ENCODE data around the gene AATF. TPM values are rescaled to one million over a fixed set of nuclear protein-coding genes. Genes with fewer than 3 reads are reported as not detected.

AATF gene
- total and polyA plus RNA-seq, 3 experiments from 2014 or later: 92.7 to 130 (median 122) TPM

GRCh38 chr17:36947922-36948716 lies 635 bp upstream of the AATF start:
- peak overlapping the region; percentile 53 to 98 (median 96) for H3K27ac Mint-ChIP-seq
- ChIA-PET POLR2A (interaction anchor here (1.0 to 1.6 kb wide), 3 partner anchors 9 to 347 kb away, joined by 3 to 7 read pairs (median 6); partner anchors contain the start of genes LHX1 and MRM1), CTCF (interaction anchor here (1.3 to 1.5 kb wide), 2 partner anchors 10 to 344 kb away, joined by 3 to 5 read pairs; no protein-coding TSS in a partner anchor)
- H3K9me3 Mint-ChIP-seq: peaks cover 0 to 12% (median 2%) of the 10 kb centered on the region in 5 donors
- H3K27me3 ChIP-seq (ENCODE audit: insufficient read depth, low read length, poor library complexity, severe bottlenecking): peaks cover 41% of the 10 kb centered on the region
- peaks cover 41% of the 10 kb centered on the region for H3K4me1 ChIP-seq (ENCODE audit: insufficient read depth, low read length)
- peak overlapping the region; percentile 86 to 98 (median 94) for H3K4me3 Mint-ChIP-seq
- peaks cover 10 to 43% (median 14%) of the 10 kb centered on the region in 3 donors for H3K36me3 Mint-ChIP-seq
- H3K4me1 Mint-ChIP-seq: peaks cover 56 to 60% (median 57%) of the 10 kb centered on the region in 3 donors
- DNase-seq: no peak
- H3K27ac ChIP-seq (ENCODE audit: low read depth, low read length): peak overlapping the region; percentile 88
- no peaks in the 10 kb centered on the region for H3K9me3 ChIP-seq (ENCODE audit: low read length)
- H3K36me3 ChIP-seq (ENCODE audit: insufficient read depth, low read length): peaks cover 14% of the 10 kb centered on the region
- peak overlapping the region; percentile 95 for H3K4me3 ChIP-seq (ENCODE audit: low read length)
- peaks cover 39 to 41% of the 10 kb centered on the region in 2 donors for H3K27me3 Mint-ChIP-seq

- Histone ChIP-seq H3K9me3 (ENCODE audit: low read length) (no peaks in the 10 kb centered on the region), H3K27ac (ENCODE audit: low read depth, low read length) (peak overlapping the region; percentile 88), H3K4me3 (ENCODE audit: low read length) (peak overlapping the region; percentile 95), H3K4me1 (ENCODE audit: insufficient read depth, low read length) (peaks cover 39% of the 10 kb centered on the region), H3K36me3 (ENCODE audit: insufficient read depth, low read length) (peaks cover 27% of the 10 kb centered on the region), H3K27me3 (ENCODE audit: insufficient read depth, low read length, poor library complexity, severe bottlenecking) (peaks cover 27% of the 10 kb centered on the region)
- POLR2A ChIA-PET: interaction anchor here (0.7 to 1.6 kb wide), 5 partner anchors 11 to 348 kb away, joined by 3 to 7 read pairs (median 5); partner anchors contain the start of genes LHX1 and MRM1
- peaks cover 27 to 30% of the 10 kb centered on the region in 2 donors for H3K27me3 Mint-ChIP-seq
- H3K36me3 Mint-ChIP-seq: peaks cover 16 to 57% (median 22%) of the 10 kb centered on the region in 3 donors
- peaks cover 58 to 68% (median 61%) of the 10 kb centered on the region in 3 donors for H3K4me1 Mint-ChIP-seq
- DNase-seq: no peak
- H3K27ac Mint-ChIP-seq: peak overlapping the region; percentile 53 to 98 (median 94)
- CTCF ChIA-PET: interaction anchor here (1.1 to 1.5 kb wide), 3 partner anchors 11 to 346 kb away, joined by 3 to 5 read pairs (median 3); no protein-coding TSS in a partner anchor
- H3K4me3 Mint-ChIP-seq: peak overlapping the region; percentile 86 to 98 (median 94)
- H3K9me3 Mint-ChIP-seq: peaks cover 0 to 8% (median 0%) of the 10 kb centered on the region in 5 donors
Observed at GRCh38 chr17:36949461-36949927, 740 bp downstream of the AATF start.

- H3K27ac ChIP-seq (ENCODE audit: low read depth, low read length): no peak overlapping the region
- Mint-ChIP-seq H3K27me3 (peaks cover 22 to 25% of the 10 kb centered on the region in 2 donors), H3K9me3 (peaks cover 0 to 8% (median 0%) of the 10 kb centered on the region in 5 donors), H3K36me3 (peaks cover 17 to 62% (median 25%) of the 10 kb centered on the region in 3 donors), H3K4me3 (peak overlapping the region; percentile 86 to 98 (median 94)), H3K4me1 (peaks cover 60 to 72% (median 64%) of the 10 kb centered on the region in 3 donors), H3K27ac (peak overlapping the region; percentile 42 to 98 (median 94))
- H3K36me3 ChIP-seq (ENCODE audit: insufficient read depth, low read length): peaks cover 29% of the 10 kb centered on the region
- peak overlapping the region; percentile 95 for H3K4me3 ChIP-seq (ENCODE audit: low read length)
- peaks cover 39% of the 10 kb centered on the region for H3K4me1 ChIP-seq (ENCODE audit: insufficient read depth, low read length)
- no peak for DNase-seq
- ChIA-PET POLR2A (interaction anchor here (1.1 kb wide), 1 partner anchor 227 kb away, joined by 5 read pairs; no protein-coding TSS in a partner anchor), CTCF (no interaction called here)
- H3K27me3 ChIP-seq (ENCODE audit: insufficient read depth, low read length, poor library complexity, severe bottlenecking): peaks cover 22% of the 10 kb centered on the region
- H3K9me3 ChIP-seq (ENCODE audit: low read length): no peaks in the 10 kb centered on the region
Observed at GRCh38 chr17:36950027-36950426, 1.3 kb downstream of the AATF start.

- Mint-ChIP-seq H3K27ac (peak overlapping the region in 1 of 8 donors; percentile 24), H3K36me3 (peaks cover 17 to 74% (median 28%) of the 10 kb centered on the region in 3 donors), H3K9me3 (peaks cover 0 to 8% (median 0%) of the 10 kb centered on the region in 5 donors), H3K4me3 (peak overlapping the region; percentile 38 to 98 (median 90)), H3K27me3 (peaks cover 11 to 15% of the 10 kb centered on the region in 2 donors), H3K4me1 (peaks cover 62 to 80% (median 68%) of the 10 kb centered on the region in 3 donors)
- H3K27ac ChIP-seq (ENCODE audit: low read depth, low read length): no peak overlapping the region
- H3K36me3 ChIP-seq (ENCODE audit: insufficient read depth, low read length): peaks cover 35% of the 10 kb centered on the region
- ChIA-PET CTCF (no interaction called here), POLR2A (no interaction called here)
- H3K27me3 ChIP-seq (ENCODE audit: insufficient read depth, low read length, poor library complexity, severe bottlenecking): peaks cover 10% of the 10 kb centered on the region
- peaks cover 39% of the 10 kb centered on the region for H3K4me1 ChIP-seq (ENCODE audit: insufficient read depth, low read length)
- no peak for DNase-seq
- H3K4me3 ChIP-seq (ENCODE audit: low read length): no peak overlapping the region
- H3K9me3 ChIP-seq (ENCODE audit: low read length): no peaks in the 10 kb centered on the region
Observed at GRCh38 chr17:36951084-36951789, 2.5 kb downstream of the AATF start.

- Mint-ChIP-seq H3K36me3 (peaks cover 9 to 56% (median 17%) of the 10 kb centered on the region in 3 donors), H3K4me1 (peaks cover 65 to 88% (median 83%) of the 10 kb centered on the region in 3 donors), H3K9me3 (no peaks in the 10 kb centered on the region), H3K27ac (no peak overlapping the region), H3K4me3 (no peak overlapping the region), H3K27me3 (no peaks in the 10 kb centered on the region)
- POLR2A ChIA-PET: no interaction called here
- H3K36me3 ChIP-seq (ENCODE audit: insufficient read depth, low read length): peaks cover 4% of the 10 kb centered on the region
- DNase-seq: no peak
- CTCF ChIA-PET: no interaction called here
- H3K27me3 ChIP-seq (ENCODE audit: insufficient read depth, low read length, poor library complexity, severe bottlenecking): no peaks in the 10 kb centered on the region
- H3K9me3 ChIP-seq (ENCODE audit: low read length): no peaks in the 10 kb centered on the region
- H3K4me1 ChIP-seq (ENCODE audit: insufficient read depth, low read length): peaks cover 3% of the 10 kb centered on the region
- H3K4me3 ChIP-seq (ENCODE audit: low read length): no peak overlapping the region
- no peak overlapping the region for H3K27ac ChIP-seq (ENCODE audit: low read depth, low read length)
Observed at GRCh38 chr17:36971508-36971907, 22.8 kb downstream of the AATF start.

GRCh38 chr17:36972186-36972700 lies 23.5 kb downstream of the AATF start:
- DNase-seq: no peak
- ChIA-PET CTCF (no interaction called here), POLR2A (no interaction called here)
- H3K4me1 ChIP-seq (ENCODE audit: insufficient read depth, low read length): peaks cover 3% of the 10 kb centered on the region
- H3K4me3 ChIP-seq (ENCODE audit: low read length): no peak overlapping the region
- Mint-ChIP-seq H3K27ac (peak overlapping the region in 4 of 8 donors; percentile 11 to 37 (median 22)), H3K9me3 (no peaks in the 10 kb centered on the region), H3K36me3 (peaks cover 6 to 54% (median 15%) of the 10 kb centered on the region in 3 donors), H3K4me3 (peak overlapping the region in 1 of 7 donors; percentile 29), H3K27me3 (no peaks in the 10 kb centered on the region), H3K4me1 (peaks cover 62 to 86% (median 81%) of the 10 kb centered on the region in 3 donors)
- H3K27ac ChIP-seq (ENCODE audit: low read depth, low read length): no peak overlapping the region
- no peaks in the 10 kb centered on the region for H3K27me3 ChIP-seq (ENCODE audit: insufficient read depth, low read length, poor library complexity, severe bottlenecking)
- H3K9me3 ChIP-seq (ENCODE audit: low read length): no peaks in the 10 kb centered on the region
- H3K36me3 ChIP-seq (ENCODE audit: insufficient read depth, low read length): peaks cover 4% of the 10 kb centered on the region

DNA sequence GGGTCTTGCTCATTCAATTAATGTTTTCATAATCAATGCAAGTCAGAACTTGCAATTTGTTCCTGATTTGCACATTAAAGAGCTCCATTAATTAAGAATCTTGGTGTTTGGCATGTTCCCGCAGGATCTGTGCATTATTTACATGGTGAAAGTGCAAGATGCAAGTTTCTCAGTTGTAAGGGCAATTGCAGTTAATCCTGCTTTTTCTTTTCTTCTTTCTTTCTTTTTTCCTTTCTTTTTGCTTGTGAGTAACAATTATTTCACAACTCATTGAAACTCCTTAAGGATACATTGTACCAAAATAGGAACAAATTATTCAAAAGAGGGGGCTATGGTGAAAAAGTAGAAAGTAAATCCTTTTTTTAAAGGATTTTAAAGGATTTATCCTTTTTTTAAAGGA lies 24.2 kb downstream of the AATF start:
- Histone ChIP-seq H3K27ac (ENCODE audit: low read depth, low read length) (no peak overlapping the region), H3K27me3 (ENCODE audit: insufficient read depth, low read length, poor library complexity, severe bottlenecking) (no peaks in the 10 kb centered on the region), H3K4me1 (ENCODE audit: insufficient read depth, low read length) (peaks cover 3% of the 10 kb centered on the region), H3K4me3 (ENCODE audit: low read length) (no peak overlapping the region), H3K9me3 (ENCODE audit: low read length) (no peaks in the 10 kb centered on the region), H3K36me3 (ENCODE audit: insufficient read depth, low read length) (peaks cover 4% of the 10 kb centered on the region)
- no peaks in the 10 kb centered on the region for H3K9me3 Mint-ChIP-seq
- H3K4me3 Mint-ChIP-seq: peak overlapping the region in 1 of 7 donors; percentile 49
- peak overlapping the region in 1 of 8 donors; percentile 20 for H3K27ac Mint-ChIP-seq
- H3K27me3 Mint-ChIP-seq: no peaks in the 10 kb centered on the region
- H3K4me1 Mint-ChIP-seq: peaks cover 60 to 85% (median 79%) of the 10 kb centered on the region in 3 donors
- ChIA-PET POLR2A (no interaction called here), CTCF (no interaction called here)
- H3K36me3 Mint-ChIP-seq: peaks cover 4 to 52% (median 10%) of the 10 kb centered on the region in 3 donors
- no peak for DNase-seq
